Neural cell (in vitro differentiated cells): ENCODE results near the gene EZR. TPM values are rescaled to one million over a fixed set of nuclear protein-coding genes. Genes with fewer than 3 reads are reported as not detected.

Experiments
- H2AFZ ChIP-seq: fragments of 200-600, 300-800 bp; sonication (generic), shearing (Covaris generic); 2 replicates; pipeline ENCODE4 v1.6.0; 2014; ENCODE audit warnings: low read depth, mild to moderate bottlenecking, antibody characterized with exemption, low read length, moderate library complexity
- H3F3A ChIP-seq: fragments of 200-600 bp; shearing (Covaris generic); 2 replicates; pipeline ENCODE4 v1.6.1; 2016; ENCODE audit warnings: mild to moderate bottlenecking, moderate library complexity, mixed read lengths, antibody characterized with exemption, low read length; ENCODE audit not compliant: insufficient read depth, poor library complexity, severe bottlenecking
- H3K27ac ChIP-seq: fragments of 200-600, 300-800 bp; sonication (generic), shearing (Covaris generic); 2 replicates; pipeline ENCODE4 v1.5.1; 2014; ENCODE audit warnings: mild to moderate bottlenecking, low read length, moderate library complexity
- H3K27me3 ChIP-seq: fragments of 300-800, 200-600 bp; sonication (generic), shearing (Covaris generic); 2 replicates; pipeline ENCODE4 v1.6.0; 2014; ENCODE audit warnings: mild to moderate bottlenecking, low read depth, low read length, moderate library complexity; ENCODE audit not compliant: insufficient read depth
- H3K36me3 ChIP-seq: fragments of 300-800, 200-600 bp; sonication (generic), shearing (Covaris generic); 2 replicates; pipeline ENCODE4 v1.5.1; 2014; ENCODE audit warnings: mild to moderate bottlenecking, antibody characterized with exemption, low read length, moderate library complexity; ENCODE audit not compliant: insufficient read depth
- H3K4me2 ChIP-seq: fragments of 300-800, 200-600 bp; sonication (generic), shearing (Covaris generic); 2 replicates; pipeline ENCODE4 v1.6.0; 2014; ENCODE audit warnings: mild to moderate bottlenecking, low read length
- H3K4me3 ChIP-seq: fragments of 300-800, 200-600 bp; sonication (generic), shearing (Covaris generic); 2 replicates; pipeline ENCODE4 v1.5.1; 2014; ENCODE audit warnings: mild to moderate bottlenecking, low read length, moderate library complexity
- H3K79me2 ChIP-seq: fragments of 200-600 bp; shearing (Covaris generic); replicated peaks from 2 replicates; pipeline ENCODE4 v1.6.0; 2014; ENCODE audit warnings: mild to moderate bottlenecking, low read length, moderate library complexity; ENCODE audit not compliant: insufficient read depth
- H3K9ac ChIP-seq: fragments of 300-800, 200-600 bp; sonication (generic), shearing (Covaris generic); 2 replicates; pipeline ENCODE4 v1.6.1; 2016; ENCODE audit warnings: mild to moderate bottlenecking, low read length, mixed read lengths
- H3K9me2 ChIP-seq: fragments of 200-600 bp; shearing (Covaris generic); 2 replicates; pipeline ENCODE4 v1.6.1; 2016; ENCODE audit warnings: mild to moderate bottlenecking, low read length, mixed read lengths; ENCODE audit not compliant: insufficient read depth
- H3K9me3 ChIP-seq: fragments of 200-600, 300-800 bp; sonication (generic), shearing (Covaris generic); 2 replicates; pipeline ENCODE4 v1.6.1; 2016; ENCODE audit warnings: mild to moderate bottlenecking, mixed run types, low read length, moderate library complexity, mixed read lengths
- H4K20me1 ChIP-seq: fragments of 200-600 bp; shearing (Covaris generic); 2 replicates; pipeline ENCODE4 v1.6.1; 2016; ENCODE audit warnings: mild to moderate bottlenecking, mixed run types; ENCODE audit not compliant: insufficient read depth
- EP300 ChIP-seq: fragments of 450-650 bp; conservative IDR thresholded peaks from 2 replicates; pipeline ENCODE4 v1.6.1; 2014; ENCODE audit warnings: antibody characterized with exemption, mild to moderate bottlenecking, moderate library complexity; ENCODE audit not compliant: poor library complexity, severe bottlenecking
- EZH2 ChIP-seq: fragments of 200-600, 300-800 bp; shearing (Covaris generic), sonication (generic); IDR thresholded peaks from 2 replicates; pipeline ENCODE4 v1.6.1; 2014; ENCODE audit warnings: antibody characterized with exemption, low read length, borderline replicate concordance, mild to moderate bottlenecking; ENCODE audit not compliant: insufficient read depth, poor library complexity, severe bottlenecking
- MXI1 ChIP-seq: fragments of 450-650 bp; conservative IDR thresholded peaks from 2 replicates; pipeline ENCODE4 v1.6.1; 2014; ENCODE audit warnings: antibody characterized with exemption, mild to moderate bottlenecking; ENCODE audit not compliant: poor library complexity, severe bottlenecking
- POLR2AphosphoS5 ChIP-seq: IDR thresholded peaks from 2 replicates; pipeline ENCODE4 v1.6.1; 2012
- SMC3 ChIP-seq: fragments of 450-650 bp; conservative IDR thresholded peaks from 2 replicates; pipeline ENCODE4 v1.6.1; 2014; ENCODE audit warnings: antibody characterized with exemption, mild to moderate bottlenecking, moderate library complexity; ENCODE audit not compliant: poor library complexity
- TAF1 ChIP-seq: IDR thresholded peaks from 2 replicates; pipeline ENCODE4 v1.6.1; 2012; ENCODE audit warnings: low read depth
- polyA plus RNA-seq: library from polyadenylated mRNA; depleted of rRNA; stranded (reverse); fragments of >200 nt; gene quantifications from 2 replicates; pipeline ENCODE4 v1.2.3, GENCODE V29; 2014
- TF ChIP-seq, protein P1 (sequence below): fragments of 450-650 bp; IDR thresholded peaks from 2 replicates; pipeline ENCODE4 v1.5.1; 2014; ENCODE audit warnings: antibody characterized with exemption, mild to moderate bottlenecking, moderate library complexity; ENCODE audit not compliant: poor library complexity, severe bottlenecking
- TF ChIP-seq, protein P2 (sequence below): IDR thresholded peaks from 2 replicates; pipeline ENCODE4 v1.6.1; 2012; ENCODE audit warnings: borderline replicate concordance

Gene EZR
- polyA plus RNA-seq, 1 donor from 2014 or later, result 1.6 TPM

DNA sequence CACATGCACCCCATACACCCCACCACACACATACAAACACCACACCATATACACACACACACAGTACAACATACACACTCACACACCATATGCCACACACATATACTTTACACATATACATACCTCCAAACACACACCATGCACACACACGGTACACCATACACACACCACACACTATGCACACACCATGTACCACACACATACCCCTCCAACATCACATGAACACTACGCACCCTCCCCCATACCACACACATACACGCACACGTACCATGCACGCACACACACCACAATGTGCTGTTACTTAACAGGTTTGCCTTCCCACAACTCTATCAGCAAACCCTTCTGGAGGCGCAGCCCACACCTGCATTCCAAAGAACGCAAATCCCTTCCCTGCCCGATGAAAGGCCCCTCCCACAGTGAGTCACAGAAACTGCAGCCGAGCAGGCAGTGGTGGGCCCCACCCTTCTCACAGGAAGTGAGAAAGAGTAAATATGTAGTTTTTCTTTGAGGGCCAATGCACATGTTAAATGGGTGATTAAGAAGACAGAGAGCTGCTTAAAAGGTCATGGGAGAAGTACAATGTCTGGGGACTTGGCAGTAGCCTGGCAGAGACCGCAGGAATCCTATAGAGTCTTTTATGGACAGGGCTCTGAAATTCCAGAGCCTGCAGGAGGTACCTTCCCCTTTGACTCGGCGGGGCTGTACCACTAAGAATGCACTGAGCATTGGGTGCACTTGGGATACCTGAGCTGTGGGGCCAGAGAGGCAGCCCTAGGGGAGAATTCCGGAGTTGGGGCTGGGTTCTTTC is 34.1 kb upstream of the EZR start:
- H2AFZ ChIP-seq, result no peak overlapping the region
- H3K9me2 ChIP-seq, result no peaks in the 10 kb centered on the region
- no peaks in the 10 kb centered on the region for H3K36me3 ChIP-seq
- H3K27me3 ChIP-seq, result no peaks in the 10 kb centered on the region
- TF ChIP-seq TAF1, result no peak
- TF ChIP-seq, protein P1, sequence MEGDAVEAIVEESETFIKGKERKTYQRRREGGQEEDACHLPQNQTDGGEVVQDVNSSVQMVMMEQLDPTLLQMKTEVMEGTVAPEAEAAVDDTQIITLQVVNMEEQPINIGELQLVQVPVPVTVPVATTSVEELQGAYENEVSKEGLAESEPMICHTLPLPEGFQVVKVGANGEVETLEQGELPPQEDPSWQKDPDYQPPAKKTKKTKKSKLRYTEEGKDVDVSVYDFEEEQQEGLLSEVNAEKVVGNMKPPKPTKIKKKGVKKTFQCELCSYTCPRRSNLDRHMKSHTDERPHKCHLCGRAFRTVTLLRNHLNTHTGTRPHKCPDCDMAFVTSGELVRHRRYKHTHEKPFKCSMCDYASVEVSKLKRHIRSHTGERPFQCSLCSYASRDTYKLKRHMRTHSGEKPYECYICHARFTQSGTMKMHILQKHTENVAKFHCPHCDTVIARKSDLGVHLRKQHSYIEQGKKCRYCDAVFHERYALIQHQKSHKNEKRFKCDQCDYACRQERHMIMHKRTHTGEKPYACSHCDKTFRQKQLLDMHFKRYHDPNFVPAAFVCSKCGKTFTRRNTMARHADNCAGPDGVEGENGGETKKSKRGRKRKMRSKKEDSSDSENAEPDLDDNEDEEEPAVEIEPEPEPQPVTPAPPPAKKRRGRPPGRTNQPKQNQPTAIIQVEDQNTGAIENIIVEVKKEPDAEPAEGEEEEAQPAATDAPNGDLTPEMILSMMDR, result no peak
- no peak for TF ChIP-seq SMC3
- no peak for TF ChIP-seq EP300
- TF ChIP-seq EZH2, result no peak
- no peaks in the 10 kb centered on the region for H3K79me2 ChIP-seq
- no peak overlapping the region for H3K9ac ChIP-seq
- no peaks in the 10 kb centered on the region for H3F3A ChIP-seq
- no peaks in the 10 kb centered on the region for H4K20me1 ChIP-seq
- no peak overlapping the region for H3K4me2 ChIP-seq
- H3K4me3 ChIP-seq, result no peak overlapping the region
- no peaks in the 10 kb centered on the region for H3K9me3 ChIP-seq
- H3K27ac ChIP-seq, result no peak overlapping the region

DNA sequence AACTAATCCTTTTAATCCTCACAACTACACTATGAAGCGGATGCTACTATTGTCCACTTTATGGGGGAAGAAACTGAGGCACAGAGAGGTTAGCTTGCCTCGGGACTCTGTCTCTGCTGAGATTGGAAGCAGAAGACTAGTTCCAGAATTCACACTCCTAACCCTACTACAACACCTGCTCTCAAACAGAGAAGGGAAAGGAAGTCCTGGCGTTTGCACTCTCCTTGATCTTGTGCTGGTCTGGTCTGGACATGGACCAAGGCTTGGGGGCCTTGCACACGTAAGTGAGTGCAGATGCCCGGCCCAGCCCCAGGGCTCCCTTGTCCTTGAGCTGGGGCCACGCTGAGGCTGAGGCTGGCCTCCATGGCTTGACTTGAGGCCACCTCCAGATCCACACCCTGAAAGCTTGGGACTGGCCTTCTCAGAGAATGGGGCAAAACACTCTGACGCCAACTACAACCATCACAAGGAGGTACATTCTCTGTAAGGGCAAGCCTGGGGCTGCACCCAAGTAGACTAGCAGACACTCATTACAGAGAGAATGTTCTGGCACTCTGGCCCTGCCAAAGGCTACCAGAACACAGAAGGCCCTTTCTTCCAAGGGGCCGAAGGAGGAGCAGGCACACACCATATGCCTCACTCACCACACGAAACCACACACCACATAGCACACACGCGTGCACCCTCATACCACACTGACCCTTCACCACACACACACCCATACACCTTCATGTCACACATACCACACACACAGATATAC is 33.3 kb upstream of the EZR start:
- H2AFZ ChIP-seq, result no peak overlapping the region
- H3K27ac ChIP-seq, result no peak overlapping the region
- H3K36me3 ChIP-seq, result no peaks in the 10 kb centered on the region
- H3K9me2 ChIP-seq, result no peaks in the 10 kb centered on the region
- no peaks in the 10 kb centered on the region for H4K20me1 ChIP-seq
- no peak overlapping the region for H3K4me2 ChIP-seq
- no peak overlapping the region for H3K9ac ChIP-seq
- TF ChIP-seq, protein P2, sequence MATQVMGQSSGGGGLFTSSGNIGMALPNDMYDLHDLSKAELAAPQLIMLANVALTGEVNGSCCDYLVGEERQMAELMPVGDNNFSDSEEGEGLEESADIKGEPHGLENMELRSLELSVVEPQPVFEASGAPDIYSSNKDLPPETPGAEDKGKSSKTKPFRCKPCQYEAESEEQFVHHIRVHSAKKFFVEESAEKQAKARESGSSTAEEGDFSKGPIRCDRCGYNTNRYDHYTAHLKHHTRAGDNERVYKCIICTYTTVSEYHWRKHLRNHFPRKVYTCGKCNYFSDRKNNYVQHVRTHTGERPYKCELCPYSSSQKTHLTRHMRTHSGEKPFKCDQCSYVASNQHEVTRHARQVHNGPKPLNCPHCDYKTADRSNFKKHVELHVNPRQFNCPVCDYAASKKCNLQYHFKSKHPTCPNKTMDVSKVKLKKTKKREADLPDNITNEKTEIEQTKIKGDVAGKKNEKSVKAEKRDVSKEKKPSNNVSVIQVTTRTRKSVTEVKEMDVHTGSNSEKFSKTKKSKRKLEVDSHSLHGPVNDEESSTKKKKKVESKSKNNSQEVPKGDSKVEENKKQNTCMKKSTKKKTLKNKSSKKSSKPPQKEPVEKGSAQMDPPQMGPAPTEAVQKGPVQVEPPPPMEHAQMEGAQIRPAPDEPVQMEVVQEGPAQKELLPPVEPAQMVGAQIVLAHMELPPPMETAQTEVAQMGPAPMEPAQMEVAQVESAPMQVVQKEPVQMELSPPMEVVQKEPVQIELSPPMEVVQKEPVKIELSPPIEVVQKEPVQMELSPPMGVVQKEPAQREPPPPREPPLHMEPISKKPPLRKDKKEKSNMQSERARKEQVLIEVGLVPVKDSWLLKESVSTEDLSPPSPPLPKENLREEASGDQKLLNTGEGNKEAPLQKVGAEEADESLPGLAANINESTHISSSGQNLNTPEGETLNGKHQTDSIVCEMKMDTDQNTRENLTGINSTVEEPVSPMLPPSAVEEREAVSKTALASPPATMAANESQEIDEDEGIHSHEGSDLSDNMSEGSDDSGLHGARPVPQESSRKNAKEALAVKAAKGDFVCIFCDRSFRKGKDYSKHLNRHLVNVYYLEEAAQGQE, result no peak
- TF ChIP-seq TAF1 (no peak), EP300 (no peak), EZH2 (no peak), POLR2AphosphoS5 (no peak), MXI1 (no peak)
- TF ChIP-seq, protein P1, result no peak
- H3F3A ChIP-seq, result no peaks in the 10 kb centered on the region
- no peaks in the 10 kb centered on the region for H3K27me3 ChIP-seq
- H3K4me3 ChIP-seq, result no peak overlapping the region
- H3K79me2 ChIP-seq, result no peaks in the 10 kb centered on the region
- no peaks in the 10 kb centered on the region for H3K9me3 ChIP-seq
